ENCODE data around the gene ORMDL2.
"Not testable (repeated sequence)": the region's sequence is repeated elsewhere in the genome, so short reads cannot be mapped to it uniquely, and the experiment has no call there.

The ORMDL2 gene

DNA sequence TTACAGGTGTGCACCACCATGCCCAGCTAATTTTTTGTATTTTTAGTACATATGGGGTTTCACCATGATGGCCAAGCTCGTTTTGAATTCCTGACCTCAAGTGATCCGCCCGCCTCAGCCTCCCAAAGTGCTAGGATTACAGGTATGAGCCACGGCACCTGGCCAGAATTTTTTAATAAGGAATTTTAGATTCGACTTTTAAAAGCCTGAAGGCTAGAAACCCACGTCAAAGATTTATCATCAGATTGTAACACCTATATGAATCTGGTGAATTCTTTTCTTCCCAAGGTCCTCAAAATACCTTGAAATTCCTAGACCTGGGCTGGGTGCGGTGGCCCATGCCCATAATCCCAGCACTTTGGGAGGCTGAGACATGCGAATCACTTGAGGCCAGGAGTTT lies 43.6 kb downstream of the ORMDL2 start:
- no peak for DNase-seq (ENCODE audit: low spot score)

DNA sequence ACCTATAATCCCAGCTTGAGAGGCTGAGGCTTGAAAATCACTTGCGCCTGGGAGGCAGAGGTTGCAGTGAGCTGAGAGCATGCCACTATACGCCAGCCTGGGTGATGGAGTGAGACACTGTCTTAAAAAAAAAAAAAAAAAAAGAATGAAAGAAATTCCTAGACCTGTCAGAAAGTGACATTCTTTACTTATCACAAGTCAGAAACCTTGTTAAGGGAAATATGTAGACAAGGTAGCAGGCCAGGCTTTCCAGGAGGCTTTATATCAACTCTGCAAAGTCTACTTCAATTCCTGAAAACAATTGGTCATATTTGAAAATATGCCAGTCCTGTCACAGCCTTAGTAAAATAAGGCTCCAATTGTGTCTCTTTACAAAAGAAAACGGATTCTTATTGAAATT lies 44.0 kb downstream of the ORMDL2 start:
- DNase-seq (ENCODE audit: low spot score), result no peak

GRCh38 chr12:55862286-55862685 lies 44.4 kb downstream of the ORMDL2 start:
- no peak for DNase-seq (ENCODE audit: low spot score)

DNA sequence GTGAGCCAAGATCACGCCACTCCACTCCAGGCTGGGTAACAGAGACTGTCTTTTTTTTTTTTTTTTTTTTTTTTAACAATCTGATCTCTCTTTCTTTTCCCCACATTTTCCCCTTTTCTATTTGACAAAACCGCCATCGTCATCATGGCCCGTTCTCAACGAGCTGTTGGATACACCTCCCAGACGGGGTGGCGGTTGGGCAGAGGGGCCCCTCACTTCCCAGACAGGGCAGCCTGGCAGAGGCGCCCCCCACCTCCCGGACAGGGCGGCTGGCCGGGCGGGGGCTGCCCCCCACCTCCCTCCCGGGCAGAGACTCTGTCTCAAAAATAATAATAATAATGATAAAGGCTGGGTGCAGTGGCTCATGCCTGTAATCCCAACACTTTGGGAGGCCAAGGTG lies 45.1 kb downstream of the ORMDL2 start:
- not testable (repeated sequence) for DNase-seq (ENCODE audit: low spot score)

- no peak for DNase-seq (ENCODE audit: low spot score)
Measured at GRCh38 chr12:55865327-55865726, 47.5 kb downstream of the ORMDL2 start.

GRCh38 chr12:55866454-55867004 lies 48.7 kb downstream of the ORMDL2 start:
- not testable (repeated sequence) for DNase-seq (ENCODE audit: low spot score)

All from ecto neural progenitor cell (in vitro differentiated cells).